ENCODE measurements around the gene MIGA2.

Gene MIGA2

GRCh38 chr9:129011170-129011569 is 25.3 kb upstream of the MIGA2 start:
- ATAC-seq (ENCODE audit: low read depth) (no peak), DNase-seq (ENCODE audit: low spot score) (no peak)
- Histone ChIP-seq H3K4me3 (ENCODE audit: severe bottlenecking) (no peak overlapping the region), H3K4me1 (ENCODE audit: insufficient read depth, poor library complexity, severe bottlenecking) (no peaks in the 10 kb centered on the region), H3K36me3 (ENCODE audit: low read depth) (peaks cover 46% of the 10 kb centered on the region), H3K27ac (ENCODE audit: poor library complexity, severe bottlenecking) (no peak overlapping the region), H3K9me3 (ENCODE audit: severe bottlenecking) (no peaks in the 10 kb centered on the region), H3K27me3 (ENCODE audit: insufficient read depth, poor library complexity, severe bottlenecking) (no peaks in the 10 kb centered on the region)
- TF ChIP-seq, protein P1, sequence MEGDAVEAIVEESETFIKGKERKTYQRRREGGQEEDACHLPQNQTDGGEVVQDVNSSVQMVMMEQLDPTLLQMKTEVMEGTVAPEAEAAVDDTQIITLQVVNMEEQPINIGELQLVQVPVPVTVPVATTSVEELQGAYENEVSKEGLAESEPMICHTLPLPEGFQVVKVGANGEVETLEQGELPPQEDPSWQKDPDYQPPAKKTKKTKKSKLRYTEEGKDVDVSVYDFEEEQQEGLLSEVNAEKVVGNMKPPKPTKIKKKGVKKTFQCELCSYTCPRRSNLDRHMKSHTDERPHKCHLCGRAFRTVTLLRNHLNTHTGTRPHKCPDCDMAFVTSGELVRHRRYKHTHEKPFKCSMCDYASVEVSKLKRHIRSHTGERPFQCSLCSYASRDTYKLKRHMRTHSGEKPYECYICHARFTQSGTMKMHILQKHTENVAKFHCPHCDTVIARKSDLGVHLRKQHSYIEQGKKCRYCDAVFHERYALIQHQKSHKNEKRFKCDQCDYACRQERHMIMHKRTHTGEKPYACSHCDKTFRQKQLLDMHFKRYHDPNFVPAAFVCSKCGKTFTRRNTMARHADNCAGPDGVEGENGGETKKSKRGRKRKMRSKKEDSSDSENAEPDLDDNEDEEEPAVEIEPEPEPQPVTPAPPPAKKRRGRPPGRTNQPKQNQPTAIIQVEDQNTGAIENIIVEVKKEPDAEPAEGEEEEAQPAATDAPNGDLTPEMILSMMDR (IDR thresholded peaks at IDR 0.05; ENCODE audit: poor library complexity, severe bottlenecking), result no peak

DNA sequence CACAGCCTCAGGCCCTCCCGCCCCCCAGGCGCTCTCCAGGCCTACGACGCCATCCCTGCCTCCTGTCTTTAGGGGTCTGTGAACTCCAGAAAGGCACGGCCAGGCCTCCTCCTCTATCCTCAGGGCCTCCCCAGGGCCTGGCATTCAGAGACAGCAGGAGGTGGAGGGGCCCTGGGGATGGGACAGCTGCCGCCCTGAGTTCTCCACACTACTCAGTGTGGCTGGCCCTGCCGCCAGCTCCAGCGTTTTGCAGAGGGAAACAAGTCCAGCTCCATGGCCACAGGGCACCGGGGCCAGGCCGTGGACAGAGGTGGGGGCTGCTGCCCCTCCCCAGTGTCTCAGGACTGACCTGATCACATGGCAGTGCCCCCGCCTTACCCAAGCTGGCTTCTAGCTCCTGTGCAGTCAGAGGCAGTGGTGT is 24.7 kb upstream of the MIGA2 start:
- TF ChIP-seq, protein P1 (IDR thresholded peaks at IDR 0.05; ENCODE audit: poor library complexity, severe bottlenecking), result no peak
- Histone ChIP-seq H3K4me3 (ENCODE audit: severe bottlenecking) (no peak overlapping the region), H3K9me3 (ENCODE audit: severe bottlenecking) (no peaks in the 10 kb centered on the region), H3K4me1 (ENCODE audit: insufficient read depth, poor library complexity, severe bottlenecking) (no peaks in the 10 kb centered on the region), H3K27ac (ENCODE audit: poor library complexity, severe bottlenecking) (no peak overlapping the region), H3K36me3 (ENCODE audit: low read depth) (peaks cover 40% of the 10 kb centered on the region), H3K27me3 (ENCODE audit: insufficient read depth, poor library complexity, severe bottlenecking) (no peaks in the 10 kb centered on the region)
- ATAC-seq (ENCODE audit: low read depth), result no peak
- no peak for DNase-seq (ENCODE audit: low spot score)

DNA sequence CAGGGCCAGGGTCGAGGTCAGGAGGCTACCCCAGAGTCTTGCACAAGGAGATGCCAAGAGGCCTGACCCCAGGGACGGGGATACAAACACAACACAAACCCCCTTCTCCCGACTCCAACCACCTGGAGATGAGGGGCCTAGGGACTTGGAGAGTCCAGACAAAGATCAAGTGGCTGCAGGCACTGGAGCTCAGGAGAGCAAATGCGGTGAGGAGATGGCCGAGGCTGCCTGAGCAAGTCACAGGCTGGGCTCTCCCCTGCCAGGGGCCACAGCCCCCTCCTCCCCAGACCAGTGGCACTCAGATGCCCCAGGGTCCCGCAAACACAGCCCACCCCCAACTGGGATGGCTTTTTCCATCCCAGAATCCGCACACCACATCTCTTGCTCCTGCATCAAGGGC is 24.1 kb upstream of the MIGA2 start:
- Histone ChIP-seq H3K27ac (ENCODE audit: poor library complexity, severe bottlenecking) (no peak overlapping the region), H3K9me3 (ENCODE audit: severe bottlenecking) (no peaks in the 10 kb centered on the region), H3K36me3 (ENCODE audit: low read depth) (peaks cover 35% of the 10 kb centered on the region), H3K27me3 (ENCODE audit: insufficient read depth, poor library complexity, severe bottlenecking) (no peaks in the 10 kb centered on the region), H3K4me1 (ENCODE audit: insufficient read depth, poor library complexity, severe bottlenecking) (no peaks in the 10 kb centered on the region), H3K4me3 (ENCODE audit: severe bottlenecking) (no peak overlapping the region)
- TF ChIP-seq, protein P1 (IDR thresholded peaks at IDR 0.05; ENCODE audit: poor library complexity, severe bottlenecking), result no peak
- DNase-seq (ENCODE audit: low spot score) (no peak), ATAC-seq (ENCODE audit: low read depth) (no peak)

DNA sequence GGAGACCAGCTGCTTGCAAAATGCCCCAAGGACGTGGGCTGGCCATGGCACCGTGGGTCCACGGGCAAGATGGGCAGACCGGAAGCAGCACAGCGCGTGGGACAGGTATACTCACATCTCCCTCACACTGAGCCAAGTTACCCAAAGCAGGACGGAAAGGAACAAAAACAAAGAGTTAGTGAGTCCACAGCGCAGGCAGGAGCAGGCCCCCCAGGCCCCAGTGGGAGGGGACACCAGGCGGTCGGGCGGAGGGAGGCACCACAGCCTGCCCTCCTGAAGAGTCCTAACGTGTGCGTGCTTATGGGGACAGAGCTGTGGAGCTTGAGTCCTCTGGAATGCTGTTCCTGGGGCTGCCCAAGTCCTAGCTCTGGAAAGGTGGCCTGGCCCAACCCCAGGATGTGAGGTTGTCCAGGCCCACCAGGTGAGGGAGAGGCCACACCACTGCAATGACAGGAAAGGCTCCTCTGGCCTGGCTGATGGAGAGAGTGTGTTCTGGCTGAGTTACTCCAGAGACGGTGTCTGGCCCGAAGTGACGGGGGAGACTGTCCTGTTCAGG is 23.5 kb upstream of the MIGA2 start:
- DNase-seq (ENCODE audit: low spot score) (no peak), ATAC-seq (ENCODE audit: low read depth) (no peak)

GRCh38 chr9:129013674-129014073 is 22.8 kb upstream of the MIGA2 start:
- TF ChIP-seq, protein P1 (IDR thresholded peaks at IDR 0.05; ENCODE audit: poor library complexity, severe bottlenecking), result no peak
- Histone ChIP-seq H3K27ac (ENCODE audit: poor library complexity, severe bottlenecking) (no peak overlapping the region), H3K9me3 (ENCODE audit: severe bottlenecking) (no peaks in the 10 kb centered on the region), H3K27me3 (ENCODE audit: insufficient read depth, poor library complexity, severe bottlenecking) (no peaks in the 10 kb centered on the region), H3K4me3 (ENCODE audit: severe bottlenecking) (no peak overlapping the region), H3K4me1 (ENCODE audit: insufficient read depth, poor library complexity, severe bottlenecking) (no peaks in the 10 kb centered on the region), H3K36me3 (ENCODE audit: low read depth) (peaks cover 35% of the 10 kb centered on the region)
- DNase-seq (ENCODE audit: low spot score) (no peak), ATAC-seq (ENCODE audit: low read depth) (no peak)

More for the DNA sequence above, 23.5 kb upstream of the MIGA2 start:
- Histone ChIP-seq H3K27me3 (ENCODE audit: insufficient read depth, poor library complexity, severe bottlenecking) (no peaks in the 10 kb centered on the region), H3K4me1 (ENCODE audit: insufficient read depth, poor library complexity, severe bottlenecking) (no peaks in the 10 kb centered on the region), H3K36me3 (ENCODE audit: low read depth) (peaks cover 30% of the 10 kb centered on the region), H3K27ac (ENCODE audit: poor library complexity, severe bottlenecking) (no peak overlapping the region), H3K4me3 (ENCODE audit: severe bottlenecking) (no peak overlapping the region), H3K9me3 (ENCODE audit: severe bottlenecking) (no peaks in the 10 kb centered on the region)
- TF ChIP-seq, protein P1 (IDR thresholded peaks at IDR 0.05; ENCODE audit: poor library complexity, severe bottlenecking), result no peak
